Measurements from ENCODE around the gene SIN3B.
"Not testable (repeated sequence)": the region's sequence is repeated elsewhere in the genome, so short reads cannot be mapped to it uniquely, and the experiment has no call there.

Gene SIN3B

GRCh38 chr19:16871871-16872270 is 42.7 kb downstream of the SIN3B start:
- DNase-seq = no peak

- DNase-seq = no peak
Observed at GRCh38 chr19:16872728-16873127, 43.5 kb downstream of the SIN3B start.

- DNase-seq = no peak
Observed at GRCh38 chr19:16873594-16873993, 44.4 kb downstream of the SIN3B start.

- no peak for DNase-seq
Observed at GRCh38 chr19:16874250-16874977, 45.2 kb downstream of the SIN3B start.

GRCh38 chr19:16874978-16875299 is 45.7 kb downstream of the SIN3B start:
- DNase-seq = not testable (repeated sequence)

- no peak for DNase-seq
Observed at GRCh38 chr19:16875584-16876555, 46.7 kb downstream of the SIN3B start.

GRCh38 chr19:16876904-16877361 is 47.7 kb downstream of the SIN3B start:
- no peak for DNase-seq

- DNase-seq = no peak
Observed at GRCh38 chr19:16877581-16877980, 48.4 kb downstream of the SIN3B start.

- no peak for DNase-seq
Observed at GRCh38 chr19:16878181-16878965, 49.2 kb downstream of the SIN3B start.

- no peak for DNase-seq
Observed at GRCh38 chr19:16880884-16881554, 51.8 kb downstream of the SIN3B start.

GRCh38 chr19:16882146-16882545 is 52.9 kb downstream of the SIN3B start:
- no peak for DNase-seq

- no peak for DNase-seq
Observed at GRCh38 chr19:16883522-16883921, 54.3 kb downstream of the SIN3B start.

GRCh38 chr19:16885166-16885565 is 56.0 kb downstream of the SIN3B start:
- DNase-seq = no peak

- no peak for DNase-seq
Observed at GRCh38 chr19:16886305-16886880, 57.2 kb downstream of the SIN3B start.

- no peak for DNase-seq
Observed at GRCh38 chr19:16887353-16888265, 58.4 kb downstream of the SIN3B start.

GRCh38 chr19:16888629-16889365 is 59.6 kb downstream of the SIN3B start, which contains the start of gene F2RL3:
Gene F2RL3 (plus strand): TSS chr19:16888999. CDS start chr19:16889190, 191 bp downstream.
- DNase-seq = no peak

GRCh38 chr19:16889366-16889882 is 60.2 kb downstream of the SIN3B start:
- no peak for DNase-seq

- DNase-seq = no peak
Observed at GRCh38 chr19:16889883-16890460, 60.8 kb downstream of the SIN3B start.

GRCh38 chr19:16890461-16891184 is 61.4 kb downstream of the SIN3B start:
- no peak for DNase-seq
